HTR-8/SVneo (cell line): ENCODE data around the gene NCLN.

Experiments
- DNase-seq: peaks from one replicate; pipeline ENCODE4 v3.0.0; 2011; ENCODE audit warnings: low spot score, mixed read lengths; ENCODE audit not compliant: insufficient read length
- FAIRE-seq: peaks from 2 replicates; lab custom pipeline; 2011; peaks lifted over from hg19 to GRCh38; lab: Jason Lieb, UNC

Gene NCLN, protein sequence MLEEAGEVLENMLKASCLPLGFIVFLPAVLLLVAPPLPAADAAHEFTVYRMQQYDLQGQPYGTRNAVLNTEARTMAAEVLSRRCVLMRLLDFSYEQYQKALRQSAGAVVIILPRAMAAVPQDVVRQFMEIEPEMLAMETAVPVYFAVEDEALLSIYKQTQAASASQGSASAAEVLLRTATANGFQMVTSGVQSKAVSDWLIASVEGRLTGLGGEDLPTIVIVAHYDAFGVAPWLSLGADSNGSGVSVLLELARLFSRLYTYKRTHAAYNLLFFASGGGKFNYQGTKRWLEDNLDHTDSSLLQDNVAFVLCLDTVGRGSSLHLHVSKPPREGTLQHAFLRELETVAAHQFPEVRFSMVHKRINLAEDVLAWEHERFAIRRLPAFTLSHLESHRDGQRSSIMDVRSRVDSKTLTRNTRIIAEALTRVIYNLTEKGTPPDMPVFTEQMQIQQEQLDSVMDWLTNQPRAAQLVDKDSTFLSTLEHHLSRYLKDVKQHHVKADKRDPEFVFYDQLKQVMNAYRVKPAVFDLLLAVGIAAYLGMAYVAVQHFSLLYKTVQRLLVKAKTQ

DNA sequence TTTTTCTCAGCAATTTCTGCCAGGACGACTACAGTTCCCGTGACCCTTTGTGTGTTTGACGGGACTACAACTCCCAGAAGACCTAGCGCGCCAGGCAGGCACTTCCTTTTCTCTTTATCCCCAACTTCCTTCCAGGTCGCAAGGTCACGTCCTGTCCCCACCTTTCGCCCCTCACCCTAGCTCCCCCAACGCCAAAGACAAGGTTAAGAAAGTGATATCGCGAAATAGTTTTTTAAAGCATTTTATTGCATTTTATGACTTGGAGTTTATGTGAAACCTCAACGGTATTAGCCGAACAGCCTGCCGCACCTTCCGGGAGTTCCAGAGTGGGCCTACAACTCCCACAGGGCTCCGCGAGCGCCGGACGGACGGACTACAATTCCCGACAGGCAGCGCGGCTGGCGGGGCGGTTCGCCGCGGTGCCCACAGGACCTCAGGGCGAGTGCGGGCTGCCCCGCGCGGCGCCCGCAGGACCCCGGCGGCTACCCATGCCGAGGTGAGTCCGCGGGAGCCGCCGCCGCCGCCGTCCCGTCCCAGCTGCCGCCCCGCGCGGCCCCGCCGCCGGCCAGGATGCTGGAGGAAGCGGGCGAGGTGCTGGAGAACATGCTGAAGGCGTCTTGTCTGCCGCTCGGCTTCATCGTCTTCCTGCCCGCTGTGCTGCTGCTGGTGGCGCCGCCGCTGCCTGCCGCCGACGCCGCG is at the start of gene NCLN:
TSS of gene NCLN (plus strand) at position 470 of the 699 bp plus-strand sequence. CDS start at position 571, 101 bp downstream.
- peak; percentile 55 for FAIRE-seq
- DNase-seq: peak; percentile 88

DNA sequence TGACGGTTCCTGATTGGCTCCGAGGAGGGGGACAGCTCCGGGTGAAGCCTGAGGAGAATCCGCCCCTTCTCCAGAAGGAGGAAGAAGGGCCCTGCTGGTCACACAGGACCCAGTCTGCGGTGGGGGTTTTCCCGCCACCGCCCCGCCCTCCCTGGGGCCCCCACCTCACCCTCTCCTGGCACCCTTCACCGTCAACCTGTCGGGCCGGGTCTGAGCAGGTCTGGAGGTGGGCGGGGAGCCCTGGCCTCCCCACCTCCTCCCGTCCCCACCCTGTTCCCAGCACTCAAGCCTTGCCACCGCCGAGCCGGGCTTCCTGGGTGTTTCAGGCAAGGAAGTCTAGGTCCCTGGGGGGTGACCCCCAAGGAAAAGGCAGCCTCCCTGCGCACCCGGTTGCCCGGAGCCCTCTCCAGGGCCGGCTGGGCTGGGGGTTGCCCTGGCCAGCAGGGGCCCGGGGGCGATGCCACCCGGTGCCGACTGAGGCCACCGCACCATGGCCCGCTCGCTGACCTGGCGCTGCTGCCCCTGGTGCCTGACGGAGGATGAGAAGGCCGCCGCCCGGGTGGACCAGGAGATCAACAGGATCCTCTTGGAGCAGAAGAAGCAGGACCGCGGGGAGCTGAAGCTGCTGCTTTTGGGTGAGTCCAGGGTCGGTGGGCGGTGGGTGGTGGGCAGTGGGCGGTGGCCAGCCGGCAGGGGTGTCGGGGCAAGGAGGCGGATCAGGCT is 49.6 kb upstream of the NCLN start, which contains the start of gene GNA15:
TSS of gene GNA15 (plus strand) at position 73 of the 723 bp plus-strand sequence. CDS start at position 491, 418 bp downstream.
- FAIRE-seq (no peak), DNase-seq (no peak)

DNA sequence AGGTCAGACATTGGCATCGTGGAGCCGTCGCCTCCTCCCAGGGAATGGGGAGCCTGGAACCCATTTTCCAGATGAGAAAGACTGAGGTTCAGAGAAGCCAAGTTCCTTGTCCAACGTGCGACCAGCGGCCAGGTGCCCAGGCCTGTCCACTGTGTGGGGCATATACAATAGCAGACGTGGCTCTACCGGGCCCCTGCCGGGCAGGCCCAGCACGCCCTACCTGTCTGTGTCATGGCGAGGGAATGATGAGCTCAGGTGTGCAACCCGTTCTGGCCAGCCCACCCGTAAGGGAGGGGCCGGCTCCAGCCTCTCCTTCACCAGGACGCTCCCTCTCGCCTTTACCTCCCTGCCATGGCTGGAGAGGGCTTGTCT is 49.1 kb upstream of the NCLN start:
- no peak for FAIRE-seq
- no peak for DNase-seq

DNA sequence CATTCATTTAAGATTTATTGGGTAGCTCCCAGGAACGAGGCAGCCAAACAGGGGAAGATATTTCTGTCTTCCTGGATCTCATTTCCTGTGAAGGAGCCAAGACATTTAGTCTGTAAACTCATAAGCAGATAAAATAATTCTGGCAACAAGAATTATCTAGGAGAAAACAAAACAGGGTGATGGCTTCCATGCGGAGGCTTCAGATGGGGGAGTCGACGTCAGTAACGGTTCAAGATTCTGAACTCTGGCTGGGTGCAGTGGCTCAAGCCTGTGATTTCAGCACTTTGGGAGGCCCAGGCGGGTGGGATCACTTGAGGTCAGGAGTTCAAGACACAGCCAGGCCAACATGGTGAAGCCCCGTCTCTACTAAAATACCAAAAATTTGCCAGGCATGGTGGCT is 48.6 kb upstream of the NCLN start:
- FAIRE-seq: no peak
- no peak for DNase-seq

DNA sequence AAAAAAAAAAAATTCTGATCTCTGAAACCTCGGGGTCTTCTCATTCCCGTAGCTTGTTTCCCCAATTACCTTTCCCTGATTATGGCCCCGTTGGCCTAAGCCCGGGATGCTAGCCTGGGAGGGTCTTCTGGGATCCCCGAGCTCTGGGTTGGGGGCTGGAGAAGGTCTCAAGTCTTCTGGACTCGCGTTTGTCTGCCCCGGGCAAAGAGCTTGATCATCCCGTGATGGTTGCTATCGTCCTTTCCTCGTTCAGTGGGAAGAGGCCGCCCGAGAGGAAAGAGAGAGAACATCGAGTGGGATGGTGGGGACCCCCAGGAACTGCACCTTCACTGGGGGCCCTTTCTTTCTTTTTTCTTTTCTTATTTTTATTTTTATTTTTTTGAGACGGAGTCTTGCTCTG is 47.5 kb upstream of the NCLN start:
- FAIRE-seq: no peak
- no peak for DNase-seq

DNA sequence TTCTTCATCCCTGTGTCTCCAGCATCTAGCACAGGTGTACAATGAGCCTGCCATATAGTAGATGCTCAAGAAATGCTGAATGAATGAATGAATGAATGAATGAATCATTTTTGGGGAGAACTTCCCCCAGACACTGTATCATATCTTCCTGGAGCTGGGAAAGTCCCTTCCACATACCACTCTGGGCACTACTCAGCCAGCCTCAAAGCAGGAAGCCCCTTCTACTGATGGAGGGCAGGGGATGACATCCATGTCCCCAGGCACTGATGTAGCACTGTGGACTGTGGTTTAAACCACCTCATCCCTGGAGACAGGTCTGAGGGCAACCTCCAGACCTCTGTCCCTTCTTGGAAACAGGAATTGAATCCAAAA is 45.1 kb upstream of the NCLN start:
- no peak for FAIRE-seq

DNA sequence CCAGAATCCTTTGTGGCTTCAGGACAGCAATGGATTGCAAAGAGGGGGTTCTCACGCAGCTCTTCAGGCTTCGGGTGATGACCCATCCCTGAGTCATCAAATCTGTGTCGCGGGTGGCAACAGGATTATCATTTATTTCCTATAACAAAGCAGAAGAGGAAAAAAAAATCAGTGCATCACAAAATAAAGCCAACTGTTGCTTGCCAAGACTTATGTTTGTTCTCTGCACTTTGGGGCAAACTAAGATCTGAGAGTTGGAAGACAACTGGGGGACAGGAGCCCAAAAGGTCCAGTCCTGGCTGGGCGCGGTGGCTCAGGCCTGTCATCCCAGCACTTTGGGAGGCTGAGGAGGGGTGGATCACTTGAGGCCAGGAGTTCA is 43.4 kb upstream of the NCLN start:
- DNase-seq (peak; percentile 69), FAIRE-seq (no peak)

More for the DNA sequence above, 45.1 kb upstream of the NCLN start:
- no peak for DNase-seq

DNA sequence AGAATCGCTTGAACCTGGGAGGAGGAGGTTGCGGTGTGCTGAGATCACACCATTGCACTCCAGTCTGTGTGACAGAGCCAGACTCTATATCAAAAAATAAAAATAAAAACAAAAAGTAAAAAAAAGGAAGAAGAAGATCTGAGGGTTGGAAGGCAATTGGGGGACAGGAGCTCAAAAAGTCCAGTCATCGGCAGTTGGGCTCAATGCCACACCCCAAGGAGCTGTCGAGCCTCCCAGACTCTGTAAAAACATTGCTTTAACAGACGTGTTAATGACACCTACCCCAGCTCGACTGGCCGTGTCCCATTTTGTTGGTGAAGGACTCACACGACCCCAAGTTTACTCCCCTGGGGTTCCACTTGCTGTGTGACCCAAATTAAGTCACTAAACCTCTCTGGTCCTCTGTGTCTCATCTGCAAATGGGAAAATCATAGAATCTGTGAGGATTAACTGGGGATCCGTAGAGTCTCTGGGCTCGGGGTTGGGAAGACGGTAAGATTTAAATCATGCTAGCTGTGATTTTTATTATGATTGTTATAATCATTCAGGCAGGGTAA is 42.9 kb upstream of the NCLN start:
- FAIRE-seq (no peak), DNase-seq (no peak)

DNA sequence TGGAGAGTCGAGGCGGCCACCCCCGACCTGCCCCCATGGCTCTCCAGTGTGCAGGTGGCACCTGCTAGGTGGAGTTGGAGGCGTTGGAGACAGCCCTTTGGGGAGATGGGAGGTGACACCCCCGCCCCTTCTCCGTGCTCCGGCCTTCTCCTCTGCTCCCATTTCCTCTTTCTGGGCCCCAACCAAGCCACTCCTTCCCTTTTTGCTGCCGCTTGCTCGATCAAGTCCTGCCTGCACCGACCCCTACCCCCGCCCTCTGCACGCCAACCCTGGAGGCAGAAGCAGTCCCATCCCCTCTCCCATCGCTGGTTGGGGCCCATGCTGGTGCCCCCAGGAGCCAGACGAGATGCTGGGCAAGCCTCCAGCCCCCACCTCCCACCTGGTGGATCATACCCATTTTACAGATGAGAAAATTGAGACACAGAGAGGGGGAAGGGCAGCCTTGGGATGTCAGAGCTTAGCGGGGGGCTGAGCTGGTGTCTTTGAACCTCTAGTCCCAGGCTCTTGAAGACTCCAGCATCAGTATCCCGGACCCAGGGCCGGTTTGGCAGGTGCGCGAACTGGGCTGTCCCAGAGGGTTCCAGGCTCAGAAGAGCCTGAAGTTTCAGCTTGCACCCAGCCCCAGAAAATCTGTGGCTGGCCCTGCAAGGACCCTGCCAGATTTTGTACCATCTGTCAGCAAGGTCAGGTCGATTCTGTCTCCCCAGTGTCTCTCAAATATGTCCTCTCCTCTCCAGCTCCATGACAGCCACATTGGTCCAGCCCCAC is 39.6 kb upstream of the NCLN start:
- FAIRE-seq: no peak
- no peak for DNase-seq

DNA sequence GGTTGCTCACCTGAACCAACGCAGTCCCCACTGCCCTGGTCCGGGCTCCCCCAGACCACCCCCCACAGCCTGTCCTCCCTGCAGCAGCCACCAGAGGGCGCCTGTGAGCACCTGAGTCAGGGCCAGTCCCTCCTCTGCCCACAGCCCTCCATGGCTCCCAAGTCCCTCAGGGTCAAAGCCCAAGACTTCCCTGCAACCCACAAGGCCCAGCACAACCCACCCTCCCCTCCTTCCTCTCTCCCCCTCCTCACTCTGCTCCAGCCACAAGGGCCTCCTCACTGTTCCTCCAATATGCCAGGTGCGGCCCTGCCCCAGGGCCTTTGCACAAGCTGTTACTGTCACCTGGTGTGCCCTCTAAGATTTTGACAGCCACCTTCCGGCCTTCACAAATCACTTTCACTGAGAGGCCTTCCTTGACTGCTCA is 39.0 kb upstream of the NCLN start:
- FAIRE-seq: no peak
- no peak for DNase-seq

DNA sequence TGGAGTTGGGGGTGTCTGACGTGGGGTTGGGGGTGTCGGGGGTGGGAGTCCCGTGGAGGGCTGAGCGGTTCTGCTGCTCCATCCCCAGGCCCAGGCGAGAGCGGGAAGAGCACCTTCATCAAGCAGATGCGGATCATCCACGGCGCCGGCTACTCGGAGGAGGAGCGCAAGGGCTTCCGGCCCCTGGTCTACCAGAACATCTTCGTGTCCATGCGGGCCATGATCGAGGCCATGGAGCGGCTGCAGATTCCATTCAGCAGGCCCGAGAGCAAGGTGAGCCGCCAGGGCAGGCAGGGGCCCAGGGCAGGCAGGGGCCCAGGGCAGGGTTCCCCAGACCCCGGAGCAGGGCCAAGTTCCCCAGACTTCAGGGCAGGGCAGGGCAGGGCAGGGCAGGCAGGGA is 37.2 kb upstream of the NCLN start:
- DNase-seq: no peak
- no peak for FAIRE-seq

DNA sequence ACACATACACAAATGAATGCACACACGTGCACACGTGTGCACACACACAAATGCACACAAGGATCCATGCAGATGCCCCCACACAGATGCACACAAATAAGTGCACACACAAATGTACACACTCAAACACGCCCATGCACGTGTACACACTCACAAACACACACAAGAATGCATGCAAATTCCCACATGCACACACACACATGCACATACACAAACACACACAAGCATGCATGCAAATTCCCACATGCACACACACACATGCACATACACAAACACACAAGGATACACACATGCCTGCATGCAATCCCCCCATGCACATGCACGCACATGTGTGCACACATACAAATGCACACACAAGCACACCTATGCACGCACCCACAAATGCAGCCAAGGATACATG is 36.6 kb upstream of the NCLN start:
- FAIRE-seq (peak; percentile 88), DNase-seq (no peak)

DNA sequence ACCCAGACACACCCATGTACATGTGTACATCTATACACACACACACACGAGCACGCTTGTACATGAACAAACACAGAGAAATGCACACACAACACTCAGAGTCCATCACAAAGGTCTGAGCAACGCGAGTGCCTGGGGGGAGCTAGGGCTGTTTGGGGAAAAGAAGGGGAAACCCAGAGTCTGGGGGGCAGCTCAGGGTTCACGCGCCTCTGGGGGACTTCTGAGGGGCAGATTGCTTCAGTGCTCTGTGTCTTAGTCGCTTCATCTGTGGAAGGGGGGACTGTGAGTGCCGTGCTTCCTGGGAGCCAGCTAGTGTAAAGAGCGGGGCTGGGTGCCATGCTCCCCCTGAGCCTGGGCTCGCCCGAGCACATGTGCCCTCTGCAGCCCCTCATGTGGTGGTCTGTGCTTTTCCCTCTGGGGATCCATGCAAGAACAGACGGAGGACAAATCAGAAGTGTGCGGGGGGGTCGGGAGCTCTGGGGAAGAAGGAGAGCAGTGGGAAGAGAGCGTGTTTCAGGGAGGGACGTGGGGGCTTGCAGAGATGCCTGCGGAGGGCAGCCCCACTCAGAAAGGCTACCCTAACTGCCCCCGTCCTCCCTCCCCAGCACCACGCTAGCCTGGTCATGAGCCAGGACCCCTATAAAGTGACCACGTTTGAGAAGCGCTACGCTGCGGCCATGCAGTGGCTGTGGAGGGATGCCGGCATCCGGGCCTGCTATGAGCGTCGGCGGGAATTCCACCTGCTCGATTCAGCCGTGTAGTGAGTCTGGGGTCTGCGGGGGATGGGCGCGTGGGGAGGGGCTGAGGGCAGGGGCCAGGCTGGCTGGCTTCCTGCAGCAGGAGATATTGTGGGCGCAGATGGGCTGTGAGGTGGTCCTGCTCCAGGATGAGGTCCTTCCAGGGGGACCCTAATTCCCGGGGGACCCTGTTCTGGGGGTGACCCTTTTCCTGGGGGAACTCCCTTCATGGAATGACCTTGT is 35.9 kb upstream of the NCLN start:
- FAIRE-seq (no peak), DNase-seq (no peak)

DNA sequence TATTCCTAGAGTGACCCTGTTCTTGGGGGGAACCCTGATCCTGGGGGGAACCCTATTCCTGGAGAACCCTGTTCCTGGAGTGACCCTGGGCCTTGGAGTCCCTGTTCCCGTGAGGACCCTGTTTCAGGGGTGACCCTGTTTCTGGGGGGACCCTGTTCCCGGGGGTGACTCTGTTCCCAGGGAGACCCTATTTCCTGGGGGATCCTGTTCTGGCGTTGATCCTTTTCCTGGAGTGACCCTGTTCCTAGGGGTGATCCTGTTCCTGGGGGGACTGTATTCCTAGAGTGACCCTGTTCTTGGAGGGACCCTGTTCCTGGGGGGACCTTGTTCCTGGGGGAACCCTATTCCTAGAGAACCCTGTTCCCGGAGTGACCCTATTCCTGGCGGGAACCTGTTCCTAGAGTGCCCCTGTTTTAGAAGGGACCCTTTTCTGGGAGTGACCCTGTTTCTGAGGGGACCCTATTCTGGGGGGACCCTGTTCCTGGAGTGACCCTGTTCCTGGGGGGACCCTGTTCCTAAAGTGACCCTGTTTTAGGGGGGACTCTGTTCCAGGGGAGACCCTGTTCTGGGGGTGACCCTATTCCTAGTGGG is 34.9 kb upstream of the NCLN start:
- no peak for DNase-seq
- no peak for FAIRE-seq

DNA sequence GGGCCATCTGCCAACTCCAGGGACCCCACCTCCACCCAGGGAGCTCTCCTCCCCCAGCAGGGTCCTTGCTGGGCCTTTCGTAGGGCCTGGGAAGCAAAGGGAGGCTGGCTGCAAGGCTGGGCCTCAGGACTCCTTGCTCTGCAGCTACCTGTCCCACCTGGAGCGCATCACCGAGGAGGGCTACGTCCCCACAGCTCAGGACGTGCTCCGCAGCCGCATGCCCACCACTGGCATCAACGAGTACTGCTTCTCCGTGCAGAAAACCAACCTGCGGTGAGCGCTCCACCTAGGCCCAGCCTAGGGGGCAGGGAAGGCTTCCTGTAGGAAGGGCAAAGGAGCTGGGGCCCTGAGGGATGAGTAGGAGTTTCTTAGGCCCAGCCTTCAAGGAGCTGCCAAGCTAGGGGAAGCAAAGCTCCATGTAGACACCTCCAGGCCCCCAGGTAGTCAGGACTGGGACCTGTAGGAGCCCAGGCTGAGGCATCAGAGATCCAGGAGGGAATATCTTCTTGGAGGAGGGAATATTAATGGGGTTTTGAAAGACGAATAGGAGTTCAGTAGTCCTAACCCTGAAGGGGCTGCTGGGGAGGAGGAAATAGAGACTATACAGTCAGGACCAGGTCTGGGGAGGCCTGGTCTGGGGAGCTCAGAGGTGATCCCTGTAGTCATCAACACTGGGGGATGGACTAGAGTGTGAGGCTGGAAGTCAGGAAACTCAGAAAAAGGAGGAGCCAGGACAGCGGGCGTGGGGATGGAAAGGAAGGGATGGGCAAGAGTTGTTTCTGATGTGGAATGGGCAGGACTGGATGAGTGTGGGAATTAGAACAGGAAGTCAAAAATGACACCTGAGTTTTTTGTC is 33.9 kb upstream of the NCLN start:
- no peak for FAIRE-seq
- DNase-seq: no peak

DNA sequence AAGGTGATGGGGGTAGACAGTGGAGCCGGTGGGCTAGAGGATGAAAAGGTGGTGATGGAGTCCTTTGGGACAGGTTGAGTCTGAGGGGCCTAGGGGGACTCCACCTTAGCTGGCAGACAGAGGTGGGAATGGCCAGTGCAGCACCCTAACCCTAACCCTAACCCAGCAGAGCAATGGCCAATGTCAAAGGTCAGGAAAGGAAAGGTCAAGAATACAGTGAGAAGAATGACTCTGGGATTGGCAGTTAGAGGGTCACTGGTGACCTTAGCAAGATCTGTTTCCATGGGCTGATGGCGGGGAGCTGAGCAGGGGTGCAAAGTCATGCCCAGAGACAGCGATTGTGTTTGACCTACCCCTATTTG is 33.3 kb upstream of the NCLN start:
- DNase-seq (no peak), FAIRE-seq (no peak)
